ENCODE results near the gene CDH12.
A peak's percentile ranks its signal among the peaks of the same experiment; 100 is the strongest.

DNA sequence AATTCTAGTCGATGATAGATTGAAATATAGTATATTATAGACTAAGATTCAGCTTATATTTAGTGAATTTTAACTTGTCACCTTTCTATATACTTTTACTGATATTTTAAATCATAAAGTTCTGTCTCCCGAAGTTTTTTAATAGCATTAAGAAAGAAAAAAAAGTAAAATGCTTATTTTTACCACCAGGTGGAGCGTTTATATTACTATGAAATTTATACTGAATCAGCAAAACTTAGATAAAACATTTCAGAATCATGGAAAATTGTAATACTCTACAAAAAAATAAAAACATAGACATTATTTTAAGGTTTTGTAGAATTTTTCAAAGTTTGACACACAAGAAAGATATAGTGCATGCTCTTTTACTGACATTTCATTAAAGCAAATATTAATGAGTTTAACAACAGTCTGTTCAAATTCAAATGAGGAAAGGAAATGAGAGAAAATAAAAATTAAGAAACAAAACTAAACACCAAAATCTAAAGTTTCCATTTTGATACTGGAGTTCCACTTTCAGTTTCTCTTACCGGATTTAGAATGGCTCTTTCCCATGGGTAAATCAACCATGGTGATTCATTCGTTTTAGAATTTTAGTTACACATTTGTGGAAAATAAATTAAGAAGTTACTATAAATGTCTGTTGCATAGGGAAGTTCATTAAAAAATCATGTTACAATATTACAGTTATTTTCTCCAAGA lies 1035.3 kb downstream of the CDH12 start:
- TF ChIP-seq, protein P1, sequence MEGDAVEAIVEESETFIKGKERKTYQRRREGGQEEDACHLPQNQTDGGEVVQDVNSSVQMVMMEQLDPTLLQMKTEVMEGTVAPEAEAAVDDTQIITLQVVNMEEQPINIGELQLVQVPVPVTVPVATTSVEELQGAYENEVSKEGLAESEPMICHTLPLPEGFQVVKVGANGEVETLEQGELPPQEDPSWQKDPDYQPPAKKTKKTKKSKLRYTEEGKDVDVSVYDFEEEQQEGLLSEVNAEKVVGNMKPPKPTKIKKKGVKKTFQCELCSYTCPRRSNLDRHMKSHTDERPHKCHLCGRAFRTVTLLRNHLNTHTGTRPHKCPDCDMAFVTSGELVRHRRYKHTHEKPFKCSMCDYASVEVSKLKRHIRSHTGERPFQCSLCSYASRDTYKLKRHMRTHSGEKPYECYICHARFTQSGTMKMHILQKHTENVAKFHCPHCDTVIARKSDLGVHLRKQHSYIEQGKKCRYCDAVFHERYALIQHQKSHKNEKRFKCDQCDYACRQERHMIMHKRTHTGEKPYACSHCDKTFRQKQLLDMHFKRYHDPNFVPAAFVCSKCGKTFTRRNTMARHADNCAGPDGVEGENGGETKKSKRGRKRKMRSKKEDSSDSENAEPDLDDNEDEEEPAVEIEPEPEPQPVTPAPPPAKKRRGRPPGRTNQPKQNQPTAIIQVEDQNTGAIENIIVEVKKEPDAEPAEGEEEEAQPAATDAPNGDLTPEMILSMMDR (IDR thresholded peaks at IDR 0.05): peak in 1 of 6 experiments; percentile 34
- TF ChIP-seq POLR2A (IDR thresholded peaks at IDR 0.05): no peak

Data from thyroid gland (tissue), 4 donors.